HUES64 (cell line): ENCODE measurements around the gene LCE1D.

Experiments used
- H3K27ac ChIP-seq: 2 replicates; pipeline ENCODE4 v1.7.0; 2013; ENCODE audit warnings: low read depth, low read length, inconsistent platforms
- H3K27me3 ChIP-seq: 2 replicates; pipeline ENCODE4 v1.6.1; 2013; ENCODE audit warnings: mild to moderate bottlenecking, low read length; ENCODE audit not compliant: insufficient read depth
- H3K36me3 ChIP-seq: 2 replicates; pipeline ENCODE4 v1.6.1; 2013; ENCODE audit warnings: mild to moderate bottlenecking, low read length; ENCODE audit not compliant: insufficient read depth
- H3K4me1 ChIP-seq: 2 replicates; pipeline ENCODE4 v1.6.1; 2013; ENCODE audit warnings: mild to moderate bottlenecking, low read length, moderate library complexity; ENCODE audit not compliant: insufficient read depth
- H3K4me3 ChIP-seq: 2 replicates; pipeline ENCODE4 v1.5.1; 2013; ENCODE audit warnings: mild to moderate bottlenecking, low read length, moderate library complexity
- H3K9ac ChIP-seq: 2 replicates; pipeline ENCODE4 v1.6.1; 2013; ENCODE audit warnings: mild to moderate bottlenecking, low read depth, low read length
- H3K9me3 ChIP-seq: 2 replicates; pipeline ENCODE4 v1.6.1; 2013; ENCODE audit warnings: low read depth, low read length; ENCODE audit not compliant: insufficient read depth
- WGBS: fragments of 150-250, 120-280 bp; methylation state at CpG from one replicate; pipeline ENCODE4 v1.1.7; 2013; ENCODE audit warnings: missing lambda C conversion rate; 5-methylcytosine and 5-hydroxymethylcytosine counted together

LCE1D gene

DNA sequence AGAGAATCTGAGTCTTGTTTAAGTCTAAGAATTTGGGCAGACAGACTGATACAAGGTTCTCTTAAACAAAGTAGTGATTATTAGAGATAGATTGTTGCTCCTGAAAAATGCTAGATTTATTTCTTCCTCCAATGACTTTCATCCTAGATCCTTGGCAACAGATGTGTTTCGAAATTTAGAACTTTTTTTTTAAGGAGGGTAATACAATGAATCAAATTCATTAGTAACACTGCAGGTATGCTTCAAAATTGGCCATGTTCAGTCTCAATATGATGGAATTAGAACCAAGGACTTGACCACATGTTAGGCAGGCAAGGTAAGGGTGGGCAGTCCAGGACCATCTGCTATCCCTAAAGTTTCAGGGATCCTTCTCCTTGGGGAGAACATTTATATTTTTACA lies 26.1 kb upstream of the LCE1D start:
- Histone ChIP-seq H3K4me3 (no peak overlapping the region), H3K4me1 (no peaks in the 10 kb centered on the region), H3K9ac (no peak overlapping the region), H3K9me3 (peaks cover 83% of the 10 kb centered on the region), H3K36me3 (no peaks in the 10 kb centered on the region), H3K27ac (no peak overlapping the region), H3K27me3 (no peaks in the 10 kb centered on the region)
- WGBS, result no CpG with 5 or more reads among the region's 1 CpG

DNA sequence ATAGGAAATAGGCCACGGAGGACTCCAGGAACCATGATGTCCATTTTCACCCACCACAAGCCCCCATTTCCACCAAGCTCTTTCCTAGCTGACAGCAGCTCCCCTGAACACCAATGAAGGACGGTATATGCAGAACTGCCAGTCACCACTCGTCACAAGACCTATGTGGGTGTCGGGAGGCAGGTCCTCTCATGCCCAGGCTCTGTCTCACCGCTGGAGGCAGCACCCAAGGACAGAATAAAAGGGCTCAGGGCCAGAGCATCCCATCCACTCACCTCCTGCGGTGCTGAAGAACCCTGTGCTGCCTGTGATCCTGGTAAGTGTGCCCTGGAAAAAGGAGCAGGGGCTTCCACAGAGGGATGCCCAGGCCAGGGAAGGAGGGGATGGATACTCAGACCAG lies 21.6 kb upstream of the LCE1D start, which contains the start of gene LCE1F:
Gene LCE1F (plus strand): TSS at position 266 of the 400 bp plus-strand sequence. CDS start 1,232 bp downstream, outside the sequence.
- H3K4me1 ChIP-seq, result no peaks in the 10 kb centered on the region
- no peak within 1 kb of the TSS for H3K27ac ChIP-seq
- peaks cover 81% of the 10 kb centered on the region for H3K9me3 ChIP-seq
- no peak within 1 kb of the TSS for H3K4me3 ChIP-seq
- 58% methylated on average over 6 of the region's 6 CpGs for WGBS
- no peaks in the 10 kb centered on the region for H3K27me3 ChIP-seq
- H3K9ac ChIP-seq, result no peak within 1 kb of the TSS
- H3K36me3 ChIP-seq, result no peaks in the 10 kb centered on the region

DNA sequence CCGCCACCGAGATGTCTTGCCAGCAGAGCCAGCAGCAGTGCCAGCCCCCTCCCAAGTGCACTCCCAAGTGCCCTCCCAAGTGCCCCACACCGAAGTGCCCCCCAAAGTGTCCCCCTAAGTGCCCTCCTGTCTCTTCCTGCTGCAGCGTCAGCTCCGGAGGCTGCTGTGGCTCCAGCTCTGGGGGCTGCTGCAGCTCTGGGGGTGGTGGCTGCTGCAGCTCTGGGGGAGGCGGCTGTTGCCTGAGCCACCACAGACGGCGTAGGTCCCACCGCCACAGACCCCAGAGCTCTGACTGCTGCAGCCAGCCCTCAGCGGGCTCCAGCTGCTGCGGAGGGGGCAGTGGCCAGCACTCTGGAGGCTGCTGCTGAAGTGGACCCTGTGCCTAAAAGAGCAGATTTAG lies 20.2 kb upstream of the LCE1D start:
- H3K27me3 ChIP-seq, result no peaks in the 10 kb centered on the region
- no peak overlapping the region for H3K27ac ChIP-seq
- H3K4me1 ChIP-seq, result no peaks in the 10 kb centered on the region
- WGBS, result 81% methylated on average over 11 of the region's 11 CpGs
- peaks cover 80% of the 10 kb centered on the region for H3K9me3 ChIP-seq
- no peaks in the 10 kb centered on the region for H3K36me3 ChIP-seq
- no peak overlapping the region for H3K4me3 ChIP-seq
- H3K9ac ChIP-seq, result no peak overlapping the region

DNA sequence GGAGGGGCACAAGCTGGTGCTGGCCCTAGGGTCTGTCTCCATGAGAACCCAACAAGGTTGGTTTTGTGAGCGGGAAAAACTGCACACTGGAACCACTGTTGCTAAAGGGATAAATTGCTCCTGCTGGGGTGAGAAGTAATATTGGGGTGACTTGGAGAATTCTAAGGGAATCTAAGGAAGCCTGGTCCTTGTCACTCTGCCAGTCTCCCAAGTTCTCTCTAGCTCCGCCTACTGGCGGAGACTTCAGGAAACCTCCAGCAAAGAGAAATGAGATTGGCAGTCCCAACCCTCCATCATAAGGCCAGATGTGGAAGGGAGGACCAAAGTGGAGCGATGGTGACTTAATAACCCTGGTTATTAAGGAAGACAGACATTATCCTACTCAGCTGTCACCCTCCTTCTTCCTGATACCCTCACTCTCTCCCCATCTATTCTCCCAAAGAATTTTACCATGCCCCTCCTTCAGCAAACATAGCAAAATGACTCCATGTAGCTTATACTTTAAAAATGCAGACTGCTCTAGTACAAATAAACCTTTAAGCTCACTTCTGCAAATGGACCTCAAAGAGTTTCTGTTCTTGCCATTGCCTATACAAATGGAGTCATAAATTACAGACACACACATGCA lies 18.9 kb upstream of the LCE1D start:
- 89% methylated on average over 4 of the region's 4 CpGs for WGBS
- Histone ChIP-seq H3K36me3 (no peaks in the 10 kb centered on the region), H3K9me3 (peaks cover 89% of the 10 kb centered on the region), H3K27ac (no peak overlapping the region), H3K4me1 (no peaks in the 10 kb centered on the region), H3K4me3 (no peak overlapping the region), H3K9ac (no peak overlapping the region), H3K27me3 (no peaks in the 10 kb centered on the region)

DNA sequence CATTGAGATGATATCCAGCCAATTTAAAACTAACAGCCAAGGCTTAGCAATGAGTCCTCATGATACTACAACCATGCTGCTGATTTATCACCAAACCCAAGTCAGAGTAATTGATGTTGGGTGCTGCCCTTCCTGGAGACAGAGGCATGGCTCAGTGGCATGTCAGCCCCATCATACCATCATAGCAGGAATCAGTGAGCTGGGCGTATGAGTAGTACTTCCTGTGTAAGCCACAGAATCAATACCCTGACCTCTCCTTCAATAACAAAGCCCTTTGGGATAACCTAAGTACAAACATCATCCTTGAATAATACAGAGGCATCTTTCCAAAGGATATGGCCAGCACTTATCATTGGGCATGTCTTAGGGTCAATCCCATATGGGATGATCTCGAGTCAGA lies 13.4 kb upstream of the LCE1D start:
- 64% methylated on average over 2 of the region's 2 CpGs for WGBS
- H3K4me3 ChIP-seq, result no peak overlapping the region
- peaks cover 88% of the 10 kb centered on the region for H3K9me3 ChIP-seq
- no peaks in the 10 kb centered on the region for H3K36me3 ChIP-seq
- H3K4me1 ChIP-seq, result no peaks in the 10 kb centered on the region
- H3K27me3 ChIP-seq, result no peaks in the 10 kb centered on the region
- no peak overlapping the region for H3K27ac ChIP-seq
- H3K9ac ChIP-seq, result no peak overlapping the region

DNA sequence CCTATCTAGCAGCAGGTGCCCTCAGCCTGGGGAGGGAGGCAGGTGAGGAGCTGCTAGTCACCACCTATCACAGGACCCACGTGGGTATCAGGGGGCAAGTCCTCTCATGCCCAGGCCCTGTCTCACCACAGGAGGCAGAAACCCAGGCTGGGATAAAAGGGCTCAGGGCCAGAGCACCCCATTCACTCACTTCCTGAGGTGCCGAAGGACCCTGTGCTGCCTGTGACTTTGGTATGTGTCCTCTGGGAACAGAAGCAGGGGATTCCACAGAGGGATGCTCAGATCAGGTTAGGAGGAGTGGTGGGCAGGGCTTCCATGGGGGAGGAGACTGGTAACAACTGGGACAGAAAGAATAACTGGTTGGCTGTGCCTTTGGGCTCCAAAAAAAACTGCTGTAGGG lies 10.4 kb upstream of the LCE1D start, which contains the start of gene LCE1E:
Gene LCE1E (plus strand): TSS at position 181 of the 400 bp plus-strand sequence. CDS start 1,043 bp downstream, outside the sequence.
- no peaks in the 10 kb centered on the region for H3K36me3 ChIP-seq
- H3K9ac ChIP-seq, result no peak within 1 kb of the TSS
- H3K4me3 ChIP-seq, result no peak within 1 kb of the TSS
- H3K9me3 ChIP-seq, result peaks cover 76% of the 10 kb centered on the region
- no peak within 1 kb of the TSS for H3K27ac ChIP-seq
- WGBS, result 47% methylated on average over 2 of the region's 2 CpGs
- H3K27me3 ChIP-seq, result no peaks in the 10 kb centered on the region
- H3K4me1 ChIP-seq, result no peaks in the 10 kb centered on the region

DNA sequence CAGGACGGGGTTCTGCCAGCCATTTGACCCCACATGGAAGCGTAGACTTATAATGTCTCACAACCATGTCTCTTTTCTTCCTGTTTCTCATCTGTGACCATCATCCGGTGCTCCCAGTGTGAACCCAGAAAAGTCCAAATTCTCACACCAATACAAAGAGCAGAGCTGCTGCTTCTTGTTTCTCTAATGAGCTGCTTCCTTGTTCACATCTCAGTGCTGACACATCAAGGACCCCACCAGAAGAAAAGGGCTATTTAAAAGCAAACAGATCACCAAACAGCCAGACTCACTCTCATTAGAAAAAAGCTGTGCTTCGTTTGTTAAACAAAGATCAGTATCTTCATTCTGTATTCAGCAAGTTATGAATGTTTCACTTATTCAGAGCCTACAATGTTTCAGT lies 835 bp upstream of the LCE1D start:
- Histone ChIP-seq H3K4me3 (no peak overlapping the region), H3K36me3 (no peaks in the 10 kb centered on the region), H3K9ac (no peak overlapping the region), H3K9me3 (peaks cover 21% of the 10 kb centered on the region), H3K27ac (no peak overlapping the region), H3K27me3 (no peaks in the 10 kb centered on the region), H3K4me1 (no peaks in the 10 kb centered on the region)
- 63% methylated on average over 4 of the region's 4 CpGs for WGBS

DNA sequence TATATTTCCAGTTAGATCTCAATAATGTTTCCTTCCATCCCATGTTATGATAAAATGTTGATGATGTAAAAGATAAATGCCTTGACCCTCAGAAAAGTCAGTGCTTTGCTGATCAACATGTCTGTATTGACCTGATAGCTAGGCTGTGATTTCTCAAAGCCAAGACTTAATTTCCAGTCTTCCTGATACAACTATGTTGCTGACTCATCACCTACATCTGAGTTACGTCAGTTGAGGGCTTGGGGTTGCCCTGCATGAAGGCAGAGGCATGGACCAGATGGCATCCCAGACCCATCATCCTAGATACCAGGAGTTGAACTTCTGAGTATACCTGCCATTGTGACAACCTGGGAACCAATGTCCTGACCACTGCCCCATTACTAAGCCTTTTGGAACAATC lies 4.8 kb downstream of the LCE1D start:
- 88% methylated on average over 1 of the region's 1 CpG for WGBS
- H3K27me3 ChIP-seq, result no peaks in the 10 kb centered on the region
- H3K4me3 ChIP-seq, result no peak overlapping the region
- H3K9ac ChIP-seq, result no peak overlapping the region
- H3K4me1 ChIP-seq, result no peaks in the 10 kb centered on the region
- H3K9me3 ChIP-seq, result peaks cover 71% of the 10 kb centered on the region
- H3K36me3 ChIP-seq, result no peaks in the 10 kb centered on the region
- H3K27ac ChIP-seq, result no peak overlapping the region

DNA sequence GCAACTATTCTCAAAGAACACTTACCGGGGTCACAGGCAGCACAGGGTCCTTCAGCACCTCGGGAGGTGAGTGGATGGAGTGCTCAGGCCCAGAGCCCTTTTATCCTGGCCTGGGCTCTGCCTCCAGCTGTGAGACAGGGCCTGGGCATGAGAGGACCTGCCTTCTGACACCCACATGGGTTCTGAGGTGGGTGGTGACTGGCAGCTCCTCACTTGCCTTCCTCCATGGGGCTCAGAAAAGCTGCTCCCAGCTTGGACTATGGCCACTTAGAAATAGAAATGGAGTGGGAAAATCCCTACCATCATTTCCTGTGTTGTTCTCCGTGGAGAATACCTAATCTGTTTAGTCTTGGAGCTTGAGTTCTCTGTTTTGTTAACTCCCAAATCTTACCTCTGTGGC lies 10.1 kb downstream of the LCE1D start, which contains the start of gene LCE1C:
Gene LCE1C (minus strand): TSS at position 76 of the 400 bp plus-strand sequence. CDS start 1,173 bp downstream, outside the sequence.
- peaks cover 95% of the 10 kb centered on the region for H3K9me3 ChIP-seq
- WGBS, result 61% methylated on average over 2 of the region's 3 CpGs

DNA sequence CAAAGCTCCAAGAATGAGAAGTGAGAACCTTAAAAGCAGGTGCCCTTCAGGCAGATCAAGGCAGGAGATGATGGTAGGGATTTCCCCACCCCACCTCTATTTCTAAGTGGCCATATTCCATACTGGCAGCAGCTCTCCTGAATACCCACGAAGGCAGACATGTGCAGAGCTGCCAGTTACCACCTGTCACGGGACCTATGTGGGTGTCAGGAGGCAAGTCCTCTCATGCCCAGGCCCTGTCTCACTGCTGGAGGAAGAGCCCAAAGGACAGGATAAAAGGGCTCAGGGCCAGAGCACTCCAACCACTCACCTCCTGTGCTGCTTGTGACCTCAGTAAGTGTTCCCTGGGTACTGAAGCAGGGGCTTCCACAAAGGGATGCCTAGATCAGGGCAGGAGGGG lies 14.5 kb downstream of the LCE1D start:
- Histone ChIP-seq H3K4me1 (no peaks in the 10 kb centered on the region), H3K36me3 (no peaks in the 10 kb centered on the region), H3K27me3 (no peaks in the 10 kb centered on the region), H3K4me3 (no peak overlapping the region), H3K9me3 (peaks cover 93% of the 10 kb centered on the region), H3K27ac (no peak overlapping the region), H3K9ac (no peak overlapping the region)
- WGBS, result 52% methylated on average over 2 of the region's 2 CpGs

More for the DNA sequence above, 10.1 kb downstream of the LCE1D start, which contains the start of gene LCE1C:
- no peaks in the 10 kb centered on the region for H3K36me3 ChIP-seq
- H3K4me3 ChIP-seq, result no peak within 1 kb of the TSS
- H3K27me3 ChIP-seq, result no peaks in the 10 kb centered on the region
- no peak within 1 kb of the TSS for H3K27ac ChIP-seq
- H3K9ac ChIP-seq, result no peak within 1 kb of the TSS
- no peaks in the 10 kb centered on the region for H3K4me1 ChIP-seq

DNA sequence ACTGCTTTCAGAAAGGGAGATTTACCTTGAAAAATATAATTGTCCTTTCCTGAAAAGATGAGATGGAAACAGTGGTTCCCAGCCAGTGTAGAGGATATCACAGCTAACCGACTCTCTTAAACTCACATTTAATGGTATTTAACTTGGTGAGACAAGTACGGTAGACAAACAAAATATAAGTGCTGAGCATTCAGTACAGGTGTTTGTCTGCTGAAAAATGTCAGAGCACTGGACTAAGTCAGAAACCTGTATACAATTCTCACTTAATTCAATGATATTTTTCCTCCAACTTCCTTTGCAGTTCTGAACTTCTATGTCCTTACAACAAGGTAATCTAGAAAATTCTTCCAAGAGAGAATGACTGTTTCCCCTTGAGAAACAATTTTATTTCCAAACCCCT lies 15.2 kb downstream of the LCE1D start, which contains the start of gene LCE1B:
Gene LCE1B (plus strand): TSS at position 301 of the 400 bp plus-strand sequence. CDS start 476 bp downstream, outside the sequence.
- H3K4me3 ChIP-seq, result no peak within 1 kb of the TSS
- peaks cover 93% of the 10 kb centered on the region for H3K9me3 ChIP-seq
- no peak within 1 kb of the TSS for H3K27ac ChIP-seq
- no peak within 1 kb of the TSS for H3K9ac ChIP-seq
- H3K4me1 ChIP-seq, result no peaks in the 10 kb centered on the region
- no peaks in the 10 kb centered on the region for H3K36me3 ChIP-seq
- WGBS, result 96% methylated on average over 2 of the region's 2 CpGs
- H3K27me3 ChIP-seq, result no peaks in the 10 kb centered on the region
